A204.1 (cell line): ENCODE measurements around the gene CACNA2D1.

Experiments
- FAIRE-seq: peaks from 2 replicates; lab custom pipeline; 2012; peaks lifted over from hg19 to GRCh38; lab: Jason Lieb, UNC

The CACNA2D1 gene

DNA sequence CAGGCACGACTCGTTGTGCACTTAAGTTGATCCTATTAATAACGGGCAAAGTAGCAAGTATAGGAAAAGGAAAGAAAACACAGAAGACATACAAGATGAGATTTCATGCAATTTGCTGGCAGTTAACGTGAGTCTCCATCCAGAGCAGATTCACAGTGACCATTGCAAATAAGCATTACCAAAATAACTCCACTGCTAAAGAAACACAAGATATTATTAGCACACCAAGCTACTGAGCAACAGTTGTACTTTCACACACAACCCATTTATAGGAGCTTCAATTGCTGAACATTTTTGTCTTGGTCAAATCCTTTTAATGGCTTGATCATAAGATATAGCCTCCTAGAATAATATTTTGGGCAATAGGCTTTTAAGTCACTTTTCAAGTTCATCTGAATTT lies 486.1 kb downstream of the CACNA2D1 start:
- FAIRE-seq: no peak

DNA sequence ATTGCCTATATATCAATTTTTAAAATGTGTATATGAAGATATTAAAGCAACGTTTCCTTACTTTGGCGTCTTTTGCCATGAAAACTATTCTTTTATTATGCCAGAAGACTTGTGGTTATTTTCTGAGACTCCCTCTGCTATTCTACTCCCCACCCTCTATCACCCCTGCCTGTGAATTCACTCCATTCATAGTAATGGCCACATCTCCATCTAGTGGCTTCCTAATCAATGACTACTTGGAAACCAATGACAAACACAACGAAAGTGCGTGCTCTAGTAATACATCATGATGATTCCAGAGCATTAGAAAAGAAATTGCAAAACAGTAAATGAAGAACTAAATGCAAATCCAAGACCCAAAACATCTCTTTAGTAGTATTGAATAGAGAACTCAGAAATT lies 487.1 kb downstream of the CACNA2D1 start:
- FAIRE-seq: no peak

DNA sequence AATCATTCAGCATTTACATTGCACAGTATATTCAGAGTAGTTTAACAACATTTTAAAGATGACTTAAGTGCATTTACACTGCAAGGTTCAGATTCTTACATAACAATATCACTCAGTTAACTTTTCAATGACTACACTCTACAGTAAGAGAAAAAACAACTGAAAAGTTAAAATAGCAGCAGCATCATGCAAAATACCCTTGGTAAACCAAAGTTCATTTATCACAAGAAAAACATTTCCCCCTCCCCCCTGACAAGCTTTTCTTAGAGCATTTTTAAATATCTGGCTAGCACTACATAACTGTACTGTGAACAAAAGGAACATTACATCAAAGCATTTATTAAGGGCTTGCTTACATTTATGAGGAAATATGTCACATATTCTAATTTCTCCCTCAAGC lies 494.3 kb downstream of the CACNA2D1 start:
- no peak for FAIRE-seq

DNA sequence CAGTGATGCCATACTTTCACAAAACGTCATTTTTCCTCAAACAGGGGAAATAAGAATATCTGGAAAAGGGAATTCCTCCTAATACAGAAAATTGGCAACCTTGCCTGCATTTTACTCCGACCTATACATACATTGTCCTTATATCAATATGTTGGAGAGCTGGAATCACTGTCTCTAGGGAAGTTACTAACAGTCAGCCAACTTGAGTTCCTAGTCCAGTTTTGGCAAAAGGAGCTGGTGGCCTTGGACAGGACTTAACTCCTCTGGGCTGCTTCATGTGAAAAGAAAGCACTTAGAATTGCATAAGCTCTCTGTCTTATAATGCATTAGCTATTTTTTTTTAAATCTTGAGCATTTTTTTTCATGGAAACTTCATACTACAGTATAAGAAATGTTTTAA lies 499.5 kb downstream of the CACNA2D1 start:
- no peak for FAIRE-seq

DNA sequence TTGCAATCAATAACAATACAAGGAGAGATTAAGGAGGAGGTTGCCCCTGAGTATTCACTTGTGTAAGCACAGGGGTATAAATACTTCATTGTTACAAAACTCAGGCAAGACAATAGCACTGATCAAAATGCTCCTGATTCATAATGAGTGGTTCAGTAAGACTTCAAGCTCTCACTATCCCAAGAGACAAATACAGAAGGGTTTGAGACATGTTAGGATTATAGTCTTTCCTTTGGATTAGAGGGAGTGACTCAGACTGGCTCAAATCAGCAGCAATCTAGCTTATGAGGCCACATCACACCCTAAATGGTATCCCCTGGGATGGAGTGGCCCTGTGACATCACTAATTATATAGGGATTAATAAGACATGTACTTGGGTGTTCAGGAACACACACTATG lies 506.5 kb downstream of the CACNA2D1 start:
- FAIRE-seq: no peak

DNA sequence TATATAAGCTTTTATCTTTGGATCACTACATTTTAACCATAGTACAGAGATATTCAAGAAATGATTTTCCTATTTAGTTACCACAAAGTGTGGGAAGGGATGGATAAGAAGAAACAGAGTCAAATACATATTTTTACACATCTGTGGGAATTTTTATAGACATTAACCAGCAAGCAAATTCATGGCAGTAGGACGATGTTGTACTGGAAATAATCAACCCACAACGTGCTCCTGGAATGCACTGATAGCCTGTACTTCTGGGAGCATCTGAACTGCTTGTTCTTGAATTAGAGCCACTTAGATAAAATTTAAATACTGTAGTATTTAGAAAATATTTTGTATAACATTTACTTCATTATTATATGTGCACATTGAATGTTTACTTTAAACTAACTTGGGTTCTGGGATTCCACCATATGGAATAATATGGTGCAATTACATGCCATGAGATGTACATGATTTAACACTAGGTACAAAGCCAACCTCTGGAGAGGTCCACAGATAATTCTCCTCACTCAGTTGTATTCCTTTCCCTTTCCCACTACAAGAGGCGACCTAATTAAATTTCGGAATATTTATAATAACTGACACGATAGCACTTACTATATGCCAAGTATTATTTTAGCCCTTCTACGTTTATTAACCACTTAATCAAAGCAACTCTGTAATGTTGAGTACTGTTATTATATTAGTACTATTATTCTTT lies 508.8 kb downstream of the CACNA2D1 start:
- no peak for FAIRE-seq

DNA sequence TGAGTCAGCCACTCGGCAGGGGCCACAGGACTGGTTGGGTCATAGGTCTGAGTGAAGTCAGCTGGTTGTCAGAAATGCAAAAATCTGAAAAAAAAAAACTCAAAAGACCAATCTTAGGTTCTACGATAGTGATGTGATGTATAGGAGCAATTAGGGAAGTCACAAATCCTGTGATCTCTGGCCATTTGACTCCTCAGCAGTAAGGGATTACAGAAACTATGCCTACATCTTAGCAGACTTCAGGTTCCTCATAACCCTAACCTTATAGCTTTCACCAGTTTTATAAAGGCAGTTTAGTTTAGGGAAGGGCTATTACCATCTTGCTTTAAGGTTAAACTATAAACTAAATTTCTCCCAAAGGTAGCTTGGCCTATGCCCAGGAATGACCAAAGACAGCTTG lies 510.6 kb downstream of the CACNA2D1 start:
- no peak for FAIRE-seq

DNA sequence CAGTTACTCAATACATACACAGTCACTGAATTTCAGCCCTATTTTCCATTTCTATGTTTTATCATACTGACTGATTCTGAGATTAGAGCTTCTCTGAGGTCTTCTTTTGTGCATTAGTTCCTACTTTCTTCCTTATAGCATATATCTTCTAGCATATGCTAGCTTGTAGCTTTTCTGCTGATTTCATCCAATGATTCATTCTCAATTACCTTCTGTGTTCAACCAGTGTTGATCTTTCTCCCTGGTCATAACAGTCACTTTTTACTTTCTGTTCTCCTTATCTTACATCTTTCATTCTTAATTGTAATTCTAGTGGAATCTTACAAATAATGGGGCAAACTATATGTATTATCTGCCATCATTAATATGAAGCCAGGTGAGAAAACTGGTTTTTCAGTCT lies 514.2 kb downstream of the CACNA2D1 start:
- FAIRE-seq: no peak

DNA sequence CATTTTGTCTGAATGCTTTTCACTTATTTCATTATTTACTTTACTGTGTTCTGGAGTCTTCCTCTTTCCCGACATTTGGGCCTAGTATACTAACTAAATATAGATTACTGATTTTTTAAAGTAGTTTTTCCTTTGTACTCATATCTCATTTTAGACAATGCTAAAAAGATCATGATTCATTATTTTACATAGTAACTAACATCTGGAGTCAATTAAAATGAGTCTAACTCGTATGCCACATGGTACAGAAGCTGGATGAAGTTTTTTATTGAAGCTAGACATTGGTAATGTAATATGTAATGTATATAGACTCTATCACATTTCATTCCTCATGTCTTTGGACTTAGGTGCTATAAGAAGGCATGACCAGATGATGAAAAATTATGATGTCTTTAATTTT lies 517.4 kb downstream of the CACNA2D1 start:
- FAIRE-seq: no peak

DNA sequence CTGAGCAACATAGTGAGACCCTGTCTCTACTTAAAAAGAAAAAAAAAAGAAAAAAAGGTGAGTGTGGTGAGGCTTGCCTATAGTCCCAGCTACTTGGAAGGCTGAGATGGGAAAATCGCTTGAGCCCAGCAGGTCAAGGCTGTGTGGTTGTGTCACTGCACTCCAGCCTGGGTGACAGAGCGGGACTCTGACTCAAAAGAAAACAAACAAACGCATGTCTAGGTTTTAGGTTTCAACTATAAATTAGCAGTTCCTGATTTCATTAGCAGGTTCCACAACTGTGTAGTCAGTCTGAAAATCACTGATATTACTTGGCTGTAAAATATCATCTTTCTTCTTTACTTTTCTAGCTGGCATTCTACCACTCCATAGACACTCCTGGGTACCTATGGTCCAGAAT lies 518.0 kb downstream of the CACNA2D1 start:
- FAIRE-seq: no peak

DNA sequence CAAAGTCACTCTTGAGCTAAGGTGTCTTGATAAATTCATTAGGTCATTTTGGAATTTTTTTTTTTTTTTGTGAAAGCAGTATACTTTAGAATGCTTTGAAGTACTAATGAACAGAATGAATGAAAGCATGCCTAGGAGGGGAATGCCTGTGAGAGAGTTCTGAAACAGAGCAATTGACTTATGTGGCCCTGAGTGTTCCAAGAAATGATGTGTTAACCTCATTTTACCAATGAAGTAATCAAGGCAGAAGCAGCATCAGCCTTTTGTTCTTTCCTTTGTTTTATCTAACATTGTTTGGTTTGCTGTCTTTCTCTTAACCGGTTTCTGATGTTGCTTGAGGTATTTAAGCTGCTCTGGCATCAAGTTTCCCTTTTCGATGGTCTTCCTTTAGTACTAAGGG lies 519.1 kb downstream of the CACNA2D1 start:
- no peak for FAIRE-seq

DNA sequence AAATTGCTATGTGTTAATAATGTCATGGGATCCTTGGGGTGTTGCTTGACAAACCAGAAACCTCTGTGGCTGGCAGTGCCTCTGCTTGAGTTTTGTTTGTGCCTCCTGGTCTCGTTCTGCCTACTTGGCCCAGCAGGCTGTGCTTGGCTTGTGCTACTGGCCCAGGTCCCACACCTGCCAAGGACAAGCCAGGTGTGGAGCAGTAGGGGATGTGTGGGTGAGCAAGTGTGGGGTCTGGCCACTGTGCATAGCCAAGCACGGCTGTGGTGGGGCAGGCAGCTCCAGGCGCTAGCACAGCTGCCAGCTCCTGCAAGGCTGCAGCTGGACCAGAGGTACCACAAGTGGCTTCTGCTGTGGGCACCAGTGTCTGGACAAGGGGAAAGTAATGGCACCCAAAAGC lies 524.1 kb downstream of the CACNA2D1 start:
- no peak for FAIRE-seq

DNA sequence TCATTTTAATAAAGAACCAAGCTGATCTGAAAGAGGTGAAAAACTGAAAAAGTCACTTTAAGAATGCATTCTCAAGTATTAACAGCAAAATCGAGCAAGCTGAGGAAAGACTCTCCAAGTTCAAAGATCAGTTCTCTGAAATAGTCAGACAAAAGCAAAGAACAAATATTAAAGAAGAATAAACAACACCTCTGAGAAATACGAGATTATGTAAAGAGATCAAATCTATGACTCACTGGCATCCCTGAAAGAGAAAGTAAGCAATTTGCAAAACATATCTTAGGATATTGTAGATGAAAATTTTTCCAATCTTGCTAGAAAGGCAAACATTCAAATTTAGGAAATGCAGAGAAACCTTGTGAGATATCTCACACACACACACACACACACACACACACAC lies 535.4 kb downstream of the CACNA2D1 start:
- no peak for FAIRE-seq

DNA sequence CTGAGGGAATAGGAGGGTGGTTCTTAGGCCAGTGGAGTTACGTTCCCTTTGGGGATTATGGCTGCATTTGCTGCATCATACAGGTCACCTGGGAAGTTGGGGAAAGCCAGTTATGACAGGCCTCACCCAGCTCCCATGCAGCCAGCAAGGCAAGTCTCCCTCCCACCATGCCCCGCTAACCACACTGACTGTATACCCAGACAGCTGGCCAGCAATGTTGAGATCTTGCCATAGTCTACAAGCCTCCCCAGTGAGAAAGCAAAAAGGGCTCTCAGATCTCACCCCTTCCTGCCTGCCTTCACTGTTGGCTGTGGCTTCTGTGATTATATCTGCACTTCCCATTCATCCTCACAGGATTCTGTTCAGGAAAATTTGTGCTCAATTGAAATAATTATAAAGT lies 540.5 kb downstream of the CACNA2D1 start:
- no peak for FAIRE-seq

DNA sequence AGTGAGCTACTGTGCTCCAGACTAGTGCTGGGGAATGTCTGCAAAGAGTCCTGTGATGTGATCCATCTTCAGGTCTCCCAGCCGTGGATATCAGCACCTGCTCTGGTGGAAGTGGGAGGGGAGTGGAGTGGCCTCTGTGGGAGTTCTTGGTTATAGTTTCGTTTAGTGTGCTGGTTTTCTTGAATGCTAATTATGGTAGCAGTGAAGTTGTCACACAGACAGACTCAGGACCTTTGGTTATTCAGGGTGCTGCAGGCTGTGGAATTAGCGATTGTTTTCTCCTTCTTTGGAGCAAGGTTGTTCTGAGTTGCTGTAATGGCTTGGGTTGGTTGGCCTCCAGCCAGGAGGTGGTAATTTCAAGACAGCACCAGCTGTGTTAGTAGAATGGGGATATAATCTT lies 541.0 kb downstream of the CACNA2D1 start:
- FAIRE-seq: no peak
